Mesodermal cell (in vitro differentiated cells): Measurements from ENCODE around the gene TNFRSF4.
"Not testable (repeated sequence)": the region's sequence is repeated elsewhere in the genome, so short reads cannot be mapped to it uniquely, and the experiment has no call there.

Experiments used
- H3K27ac ChIP-seq: 2 replicates; pipeline ENCODE4 v1.7.0; 2013; ENCODE audit warnings: mild to moderate bottlenecking, low read depth, low read length, moderate library complexity; ENCODE audit not compliant: severe bottlenecking
- H3K36me3 ChIP-seq: 2 replicates; pipeline ENCODE4 v1.7.1; 2013; ENCODE audit warnings: mild to moderate bottlenecking, low read length, moderate library complexity; ENCODE audit not compliant: control insufficient read depth, insufficient read depth
- H3K4me1 ChIP-seq: one replicate; pipeline ENCODE4 v1.7.1; 2013; ENCODE audit warnings: mild to moderate bottlenecking, low read length; ENCODE audit not compliant: insufficient read depth, control insufficient read depth, poor library complexity, severe bottlenecking
- H3K4me3 ChIP-seq: 2 replicates; pipeline ENCODE4 v1.7.0; 2013; ENCODE audit warnings: low read length, control low read depth, mild to moderate bottlenecking; ENCODE audit not compliant: insufficient read depth, poor library complexity, severe bottlenecking; ENCODE audit errors: extremely low read depth
- H3K9me3 ChIP-seq: 2 replicates; pipeline ENCODE4 v1.7.1; 2013; ENCODE audit warnings: mild to moderate bottlenecking, low read length, moderate library complexity; ENCODE audit not compliant: control insufficient read depth
- WGBS, 2 experiments: methylation state at CpG; one replicate each; pipeline ENCODE4 v1.1.5; 2013; ENCODE audit warnings: missing lambda C conversion rate in 2 of 2; ENCODE audit not compliant: insufficient coverage in 2 of 2; 5-methylcytosine and 5-hydroxymethylcytosine counted together

TNFRSF4 gene

GRCh38 chr1:1254667-1254998 is 40.7 kb upstream of the TNFRSF4 start:
- H3K36me3 ChIP-seq = peaks cover 67% of the 10 kb centered on the region
- no peak overlapping the region for H3K4me3 ChIP-seq
- H3K4me1 ChIP-seq = peaks cover 8% of the 10 kb centered on the region
- no peaks in the 10 kb centered on the region for H3K9me3 ChIP-seq
- 92 to 96% methylated on average over 20 of the region's 21 CpGs for WGBS, 2 experiments
- no peak overlapping the region for H3K27ac ChIP-seq

DNA sequence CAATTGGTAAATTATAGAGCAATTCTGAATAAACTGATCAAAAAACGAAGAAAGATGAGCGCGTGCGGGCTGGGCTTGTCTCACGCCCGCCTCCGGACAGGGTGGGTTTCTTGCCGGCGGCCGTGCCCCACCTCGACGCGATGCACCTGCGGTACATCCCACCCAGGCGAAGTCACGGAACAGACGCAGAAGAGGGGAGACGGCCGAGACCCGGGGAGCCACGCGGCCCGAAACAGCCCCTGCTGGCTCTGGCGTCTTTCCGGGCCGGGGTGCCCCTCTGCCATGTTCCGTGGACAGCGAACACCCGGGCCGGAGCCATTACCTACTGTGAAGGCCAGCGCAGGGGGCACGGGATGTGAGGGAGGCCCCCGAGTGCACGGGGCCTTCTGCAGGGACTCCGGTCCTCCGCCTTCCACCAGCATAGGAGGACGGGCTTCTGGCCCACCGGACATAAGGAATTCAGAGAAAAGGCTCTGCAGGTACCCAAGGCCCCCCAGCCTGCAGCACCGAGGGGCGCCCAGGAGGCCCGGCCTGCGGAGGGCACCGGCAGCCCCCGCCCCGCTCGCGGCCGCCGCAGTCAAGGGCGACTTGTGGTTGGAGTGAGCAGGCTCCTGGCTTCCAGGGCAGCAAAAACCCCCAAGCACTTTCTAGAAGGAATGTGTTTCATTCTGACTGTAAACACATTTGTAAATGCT is 40.2 kb upstream of the TNFRSF4 start:
- H3K4me1 ChIP-seq = peaks cover 8% of the 10 kb centered on the region
- no peak overlapping the region for H3K27ac ChIP-seq
- peaks cover 62% of the 10 kb centered on the region for H3K36me3 ChIP-seq
- H3K9me3 ChIP-seq = no peaks in the 10 kb centered on the region
- WGBS, 2 experiments = 97 to 98% methylated on average over 42 to 49 of the region's 50 CpGs
- H3K4me3 ChIP-seq = no peak overlapping the region

GRCh38 chr1:1253314-1253713 is 39.4 kb upstream of the TNFRSF4 start:
- no peak overlapping the region for H3K27ac ChIP-seq
- 94% methylated on average over 10 to 12 of the region's 12 CpGs for WGBS, 2 experiments
- no peaks in the 10 kb centered on the region for H3K9me3 ChIP-seq
- H3K4me1 ChIP-seq = peaks cover 8% of the 10 kb centered on the region
- H3K4me3 ChIP-seq = no peak overlapping the region
- H3K36me3 ChIP-seq = peaks cover 61% of the 10 kb centered on the region

DNA sequence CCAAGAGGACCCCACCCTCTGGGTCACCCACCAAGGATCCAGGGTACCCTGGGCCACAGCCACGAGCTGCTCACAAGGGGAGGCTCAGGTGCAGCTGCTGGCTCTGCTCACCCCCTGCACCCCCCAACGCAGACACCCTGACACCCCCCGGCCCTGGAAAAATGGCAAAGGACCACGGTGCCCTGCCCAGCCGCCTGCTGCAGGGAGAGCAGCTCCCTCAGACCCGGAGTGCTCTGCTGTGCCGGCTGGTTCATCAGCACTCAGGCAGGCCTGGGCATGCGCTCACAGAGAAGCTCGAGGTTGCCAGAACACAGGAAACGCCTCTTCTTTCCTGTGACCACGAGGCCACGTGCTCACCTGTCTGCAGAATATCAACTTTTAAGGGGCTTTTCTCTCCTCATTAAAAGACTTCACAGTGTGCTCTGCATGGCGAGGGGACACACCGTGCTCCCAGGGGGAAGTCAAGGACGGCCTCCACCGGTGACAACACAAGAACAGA is 36.9 kb upstream of the TNFRSF4 start:
- H3K4me3 ChIP-seq = no peak overlapping the region
- peaks cover 8% of the 10 kb centered on the region for H3K4me1 ChIP-seq
- WGBS, 2 experiments = 88 to 93% methylated on average over 15 of the region's 16 CpGs
- H3K9me3 ChIP-seq = no peaks in the 10 kb centered on the region
- peak overlapping the region; percentile 23 for H3K27ac ChIP-seq
- peaks cover 44% of the 10 kb centered on the region for H3K36me3 ChIP-seq

GRCh38 chr1:1248009-1248913 is 34.3 kb upstream of the TNFRSF4 start:
- H3K4me3 ChIP-seq, H3K9me3 ChIP-seq: not testable (repeated sequence)
- WGBS, 2 experiments = 95% methylated on average over 7 to 12 of the region's 21 CpGs

GRCh38 chr1:1247341-1247913 is 33.5 kb upstream of the TNFRSF4 start:
- peaks cover 8% of the 10 kb centered on the region for H3K4me1 ChIP-seq
- H3K9me3 ChIP-seq = no peaks in the 10 kb centered on the region
- no peak overlapping the region for H3K4me3 ChIP-seq
- peaks cover 15% of the 10 kb centered on the region for H3K36me3 ChIP-seq
- no peak overlapping the region for H3K27ac ChIP-seq
- WGBS, 2 experiments = 81 to 82% methylated on average over 19 to 20 of the region's 25 CpGs

More at GRCh38 chr1:1248009-1248913, 34.3 kb upstream of the TNFRSF4 start:
- not testable (repeated sequence) for H3K27ac ChIP-seq, H3K4me1 ChIP-seq
- peaks cover 22% of the 10 kb centered on the region for H3K36me3 ChIP-seq

DNA sequence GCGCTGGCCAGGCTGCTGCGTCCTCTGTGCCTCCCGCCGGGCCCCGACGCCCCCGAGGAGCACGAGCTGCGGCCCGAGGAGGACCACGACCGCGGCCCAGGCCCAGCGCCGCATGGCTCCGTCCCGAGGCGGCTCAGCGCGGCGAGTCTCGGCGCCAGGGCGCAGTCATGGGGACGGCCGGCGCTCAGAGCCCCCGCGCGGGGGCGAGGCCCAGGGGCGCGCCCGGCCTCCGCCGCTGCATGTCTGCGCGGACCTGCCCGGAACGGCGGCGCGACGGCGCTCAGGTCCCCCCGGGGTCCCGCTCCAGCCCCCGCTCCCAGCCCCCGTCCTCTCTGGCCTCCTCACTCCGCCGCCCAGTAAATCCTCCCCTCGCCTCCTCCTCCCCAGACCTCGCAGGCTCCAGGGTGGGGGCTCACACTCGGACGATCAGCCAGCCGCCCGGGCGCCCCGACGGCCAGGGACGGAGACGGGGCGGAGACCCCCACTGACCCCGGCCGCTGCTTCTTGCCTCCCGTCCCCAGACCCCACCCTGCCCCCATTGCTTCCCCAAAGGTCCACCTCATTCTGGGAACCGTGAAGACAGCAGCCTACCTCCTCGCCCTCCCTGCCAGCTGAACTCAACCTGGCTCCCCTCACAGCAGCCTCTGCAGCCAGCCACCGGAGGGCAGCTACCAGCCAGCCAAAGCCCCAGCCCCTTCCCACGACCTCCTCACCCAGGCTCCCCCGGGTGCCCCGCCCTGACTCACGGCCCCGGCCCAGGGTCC is 32.8 kb upstream of the TNFRSF4 start, which contains the start of gene C1QTNF12:
Gene C1QTNF12, minus strand, starts transcription at position 146 of the 764 bp plus-strand sequence. Its CDS starts 32 bp downstream, at position 114.
- WGBS, 2 experiments = 12 to 18% methylated on average over 51 to 62 of the region's 74 CpGs
- Histone ChIP-seq H3K27ac (no peak within 1 kb of the TSS), H3K9me3 (no peaks in the 10 kb centered on the region), H3K4me1 (peaks cover 8% of the 10 kb centered on the region), H3K4me3 (no peak within 1 kb of the TSS), H3K36me3 (peaks cover 8% of the 10 kb centered on the region)

GRCh38 chr1:1245817-1246576 is 32.0 kb upstream of the TNFRSF4 start:
- Histone ChIP-seq H3K27ac (no peak overlapping the region), H3K36me3 (peaks cover 7% of the 10 kb centered on the region), H3K4me1 (peaks cover 6% of the 10 kb centered on the region), H3K9me3 (no peaks in the 10 kb centered on the region), H3K4me3 (no peak overlapping the region)
- 48 to 54% methylated on average over 39 to 40 of the region's 45 CpGs for WGBS, 2 experiments

DNA sequence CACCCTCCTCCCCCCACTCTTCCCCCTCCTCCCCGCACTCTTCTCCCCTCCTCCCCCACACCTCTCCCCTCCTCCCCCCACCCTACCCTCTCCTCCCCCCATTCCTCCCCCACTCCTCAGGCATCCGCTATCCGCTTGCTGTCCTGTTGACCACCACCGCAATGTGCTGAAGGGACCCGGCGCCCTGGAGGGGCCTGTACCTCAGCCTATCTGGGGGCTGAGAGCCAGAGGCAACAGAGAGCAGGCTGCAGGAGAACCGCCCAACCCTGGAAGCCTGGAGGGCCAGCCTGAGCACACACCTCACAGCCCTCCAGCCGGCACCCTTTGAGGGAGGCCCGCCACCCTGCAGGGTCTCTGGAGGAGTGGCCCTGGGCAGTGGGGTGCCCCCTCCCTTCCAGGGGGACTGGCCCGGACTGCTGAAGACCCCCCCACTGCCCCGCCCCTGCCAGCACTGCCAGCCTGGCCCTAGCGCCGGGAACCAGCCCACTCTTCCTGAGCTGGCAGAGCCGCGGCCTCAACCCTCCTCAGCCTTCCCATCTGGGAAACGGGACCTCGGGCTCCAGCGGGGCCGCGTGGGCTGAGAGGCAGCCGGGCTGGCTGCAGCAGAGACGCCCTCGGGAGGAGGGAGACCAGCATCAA is 31.3 kb upstream of the TNFRSF4 start:
- Histone ChIP-seq H3K4me1 (no peaks in the 10 kb centered on the region), H3K27ac (no peak overlapping the region), H3K9me3 (no peaks in the 10 kb centered on the region), H3K4me3 (no peak overlapping the region), H3K36me3 (peaks cover 3% of the 10 kb centered on the region)
- WGBS, 2 experiments = 91 to 94% methylated on average over 17 to 21 of the region's 23 CpGs
